ENCODE data around the gene APIP. TPM values are rescaled to one million over a fixed set of nuclear protein-coding genes. Genes with fewer than 3 reads are reported as not detected.

The APIP gene
- total RNA-seq, 1 donor from 2014 or later: 36.7 TPM

DNA sequence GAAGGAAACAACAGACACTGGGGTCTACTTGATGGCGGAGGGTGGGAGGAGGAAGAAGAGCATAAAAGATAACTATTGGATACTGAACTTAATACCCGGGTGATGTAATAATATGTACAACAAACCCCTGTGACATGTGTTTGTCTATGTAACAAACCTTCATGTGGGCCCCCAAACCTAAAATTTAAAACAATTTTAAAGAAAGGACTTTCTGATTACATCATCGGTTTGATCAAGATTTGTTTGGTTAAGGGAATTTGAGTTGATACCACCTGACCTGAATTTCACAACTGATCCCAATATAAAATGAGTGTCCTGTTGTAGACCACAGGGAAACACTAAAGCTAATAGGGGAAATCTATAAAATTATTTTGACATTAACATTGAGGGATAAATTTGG lies 34.3 kb downstream of the APIP start:
- DNase-seq (no peak), ATAC-seq (no peak)
- TF ChIP-seq, protein P1, sequence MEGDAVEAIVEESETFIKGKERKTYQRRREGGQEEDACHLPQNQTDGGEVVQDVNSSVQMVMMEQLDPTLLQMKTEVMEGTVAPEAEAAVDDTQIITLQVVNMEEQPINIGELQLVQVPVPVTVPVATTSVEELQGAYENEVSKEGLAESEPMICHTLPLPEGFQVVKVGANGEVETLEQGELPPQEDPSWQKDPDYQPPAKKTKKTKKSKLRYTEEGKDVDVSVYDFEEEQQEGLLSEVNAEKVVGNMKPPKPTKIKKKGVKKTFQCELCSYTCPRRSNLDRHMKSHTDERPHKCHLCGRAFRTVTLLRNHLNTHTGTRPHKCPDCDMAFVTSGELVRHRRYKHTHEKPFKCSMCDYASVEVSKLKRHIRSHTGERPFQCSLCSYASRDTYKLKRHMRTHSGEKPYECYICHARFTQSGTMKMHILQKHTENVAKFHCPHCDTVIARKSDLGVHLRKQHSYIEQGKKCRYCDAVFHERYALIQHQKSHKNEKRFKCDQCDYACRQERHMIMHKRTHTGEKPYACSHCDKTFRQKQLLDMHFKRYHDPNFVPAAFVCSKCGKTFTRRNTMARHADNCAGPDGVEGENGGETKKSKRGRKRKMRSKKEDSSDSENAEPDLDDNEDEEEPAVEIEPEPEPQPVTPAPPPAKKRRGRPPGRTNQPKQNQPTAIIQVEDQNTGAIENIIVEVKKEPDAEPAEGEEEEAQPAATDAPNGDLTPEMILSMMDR (IDR thresholded peaks at IDR 0.05): no peak
- H3K36me3 ChIP-seq: peaks cover 20% of the 10 kb centered on the region
- no peaks in the 10 kb centered on the region for H3K4me1 ChIP-seq
- H3K9me3 ChIP-seq: no peaks in the 10 kb centered on the region
- no peak overlapping the region for H3K4me3 ChIP-seq
- H3K27me3 ChIP-seq (ENCODE audit: low read depth): no peaks in the 10 kb centered on the region
- intact Hi-C loops (cut with DNase I): no loop called here
- no peak overlapping the region for H3K27ac ChIP-seq

DNA sequence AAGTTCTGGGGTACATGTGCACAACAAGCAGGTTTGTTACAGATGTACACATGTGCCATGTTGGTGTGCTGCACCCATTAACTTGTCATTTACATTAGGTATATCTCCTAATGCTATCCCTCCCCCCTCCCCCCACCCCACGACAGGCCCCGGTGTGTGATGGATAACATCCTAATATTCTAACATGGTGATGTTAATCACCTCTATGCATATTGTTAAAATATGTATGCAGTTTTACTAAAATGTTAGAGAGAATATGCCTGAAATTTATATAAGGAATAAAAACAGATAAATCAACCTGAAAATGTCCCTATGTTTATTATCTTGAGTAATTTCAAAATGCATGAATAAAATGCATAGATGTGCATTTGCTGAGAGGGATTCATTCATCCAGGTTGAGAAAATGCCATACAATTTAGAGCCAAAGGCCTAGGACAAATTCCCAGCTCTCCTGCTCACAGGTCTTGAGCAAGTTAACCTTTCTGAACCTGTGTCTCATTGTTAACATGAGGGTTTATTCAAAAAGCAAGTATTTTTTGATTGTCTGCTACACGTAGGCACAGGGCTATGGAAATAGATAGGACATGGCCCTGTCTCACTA lies 38.7 kb downstream of the APIP start:
- intact Hi-C loops (cut with DNase I): no loop called here
- H3K36me3 ChIP-seq: peaks cover 7% of the 10 kb centered on the region
- no peak overlapping the region for H3K4me3 ChIP-seq
- no peaks in the 10 kb centered on the region for H3K9me3 ChIP-seq
- TF ChIP-seq, protein P1 (IDR thresholded peaks at IDR 0.05): no peak
- DNase-seq (no peak), ATAC-seq (no peak)
- H3K4me1 ChIP-seq: no peaks in the 10 kb centered on the region
- no peaks in the 10 kb centered on the region for H3K27me3 ChIP-seq (ENCODE audit: low read depth)
- no peak overlapping the region for H3K27ac ChIP-seq

DNA sequence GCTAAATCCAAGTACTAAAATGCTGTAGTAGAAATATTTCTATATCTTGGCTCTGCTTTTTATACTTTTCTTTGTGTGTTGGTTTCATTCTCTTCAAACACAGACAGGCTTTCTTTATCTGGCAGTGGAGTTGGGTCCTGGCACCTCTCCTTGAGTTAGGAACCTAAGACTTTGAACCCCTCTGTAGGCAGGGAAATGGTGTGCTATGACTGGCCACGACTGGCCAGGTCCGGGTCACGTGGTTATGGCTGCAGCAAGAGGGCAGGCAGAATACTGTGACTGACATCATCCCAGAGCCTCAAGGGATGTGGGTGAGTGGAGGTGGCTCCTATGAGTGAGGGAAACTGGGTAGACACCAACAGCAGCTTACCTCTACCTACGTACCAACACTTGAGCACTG lies 42.0 kb downstream of the APIP start:
- DNase-seq (no peak), ATAC-seq (no peak)
- no peak overlapping the region for H3K4me3 ChIP-seq
- H3K4me1 ChIP-seq: no peaks in the 10 kb centered on the region
- H3K27ac ChIP-seq: no peak overlapping the region
- H3K27me3 ChIP-seq (ENCODE audit: low read depth): no peaks in the 10 kb centered on the region
- H3K9me3 ChIP-seq: no peaks in the 10 kb centered on the region
- TF ChIP-seq, protein P1 (IDR thresholded peaks at IDR 0.05): no peak
- intact Hi-C loops (cut with DNase I): no loop called here
- H3K36me3 ChIP-seq: no peaks in the 10 kb centered on the region

DNA sequence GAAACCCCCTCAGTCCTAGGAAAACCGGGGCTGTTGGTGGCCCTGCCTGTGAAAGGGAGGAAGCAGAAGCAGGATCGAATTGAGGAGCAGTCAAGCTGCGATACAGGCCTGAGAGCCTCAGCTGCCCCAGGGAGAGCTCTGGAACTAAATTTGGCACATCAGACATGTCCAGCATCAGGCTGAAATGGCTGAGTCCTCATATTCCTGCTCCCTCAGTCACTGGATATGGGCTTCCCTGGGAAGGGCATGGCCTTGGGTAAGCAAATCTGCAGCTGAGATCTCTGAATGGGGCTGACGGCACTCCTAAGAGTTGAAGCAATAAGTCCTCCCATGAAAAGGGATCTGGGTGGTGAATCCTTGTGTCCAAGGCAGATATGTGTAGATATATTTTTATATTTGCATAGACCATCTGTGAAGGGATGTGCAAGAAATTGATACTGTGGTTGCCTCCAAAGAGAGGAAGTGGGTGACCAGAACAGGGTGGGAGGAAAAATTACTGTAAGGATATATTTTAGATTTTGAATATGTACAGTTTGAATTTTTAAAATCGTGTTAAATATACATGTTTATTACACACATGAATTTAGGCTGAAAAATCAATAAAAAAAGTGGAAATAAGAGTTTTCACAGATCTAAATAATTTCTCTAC lies 45.5 kb downstream of the APIP start:
- DNase-seq: no peak

DNA sequence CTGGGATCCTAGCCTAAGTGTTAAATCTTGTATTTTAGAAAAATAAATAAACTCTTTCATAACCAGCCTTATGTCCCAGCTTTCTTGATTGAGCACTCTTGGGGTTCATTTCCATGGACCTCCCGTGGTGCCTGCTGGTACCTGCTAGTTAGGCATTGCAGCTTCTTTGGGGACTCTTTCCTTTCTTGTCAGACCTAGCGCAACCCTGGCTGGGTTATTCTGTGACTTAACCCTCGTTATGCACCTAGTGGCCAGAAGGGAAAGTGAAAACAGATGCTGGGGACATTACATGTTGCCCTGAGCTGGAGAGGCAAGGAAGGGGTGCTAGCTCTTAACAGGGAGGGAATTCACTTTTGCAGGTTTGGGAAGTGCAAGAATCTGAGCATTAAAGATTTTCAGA lies 46.8 kb downstream of the APIP start:
- Histone ChIP-seq H3K27me3 (ENCODE audit: low read depth) (no peaks in the 10 kb centered on the region), H3K4me1 (no peaks in the 10 kb centered on the region), H3K9me3 (no peaks in the 10 kb centered on the region), H3K4me3 (no peak overlapping the region), H3K36me3 (no peaks in the 10 kb centered on the region), H3K27ac (no peak overlapping the region)
- TF ChIP-seq, protein P1 (IDR thresholded peaks at IDR 0.05): no peak
- DNase-seq: no peak
- intact Hi-C loops (cut with DNase I): no loop called here
- ATAC-seq: no peak

More for the DNA sequence above, 45.5 kb downstream of the APIP start:
- intact Hi-C loops (cut with DNase I): no loop called here
- TF ChIP-seq, protein P1 (IDR thresholded peaks at IDR 0.05): no peak
- Histone ChIP-seq H3K4me3 (no peak overlapping the region), H3K4me1 (no peaks in the 10 kb centered on the region), H3K27me3 (ENCODE audit: low read depth) (no peaks in the 10 kb centered on the region), H3K27ac (no peak overlapping the region), H3K36me3 (no peaks in the 10 kb centered on the region), H3K9me3 (no peaks in the 10 kb centered on the region)
- ATAC-seq: no peak

Measured in lower lobe of right lung (tissue), 2 donors.